B cell (primary cell): ENCODE measurements around the gene BCL2L1. TPM values are rescaled to one million over a fixed set of nuclear protein-coding genes. Genes with fewer than 3 reads are reported as not detected.

Source experiments
- ATAC-seq: fragments of 200-7000 bp; cut with Tn5 transposase; one replicate; pipeline ENCODE4 v1.10.0; 2021; ENCODE audit warnings: low read depth, mild to moderate bottlenecking, moderate number of reproducible peaks, moderate library complexity
- CTCF ChIA-PET: fragments of 350-600 bp; sonication (Branson Sonifier 250); formaldehyde crosslinking; loops from one replicate; lab custom pipeline; 2021; ENCODE audit warnings: antibody characterized with exemption, inconsistent platforms; lab: Charles Lee
- POLR2A ChIA-PET: fragments of 350-600 bp; sonication (Branson Sonifier 250); formaldehyde crosslinking; loops from one replicate; lab custom pipeline; 2021; ENCODE audit warnings: antibody characterized with exemption; lab: Charles Lee
- DNase-seq: peaks from one replicate; pipeline ENCODE4 v3.0.0; 2013
- H2AFZ ChIP-seq: 2 replicates; pipeline ENCODE4 v1.6.1; 2012; ENCODE audit warnings: mild to moderate bottlenecking, low read depth, low read length; ENCODE audit not compliant: insufficient read depth, poor library complexity, severe bottlenecking
- H3K27ac ChIP-seq, 2 donors: 1 replicate in 1 of 2; 2 replicates in 1 of 2; pipeline ENCODE4 v1.5.1; 2012 to 2013; ENCODE audit warnings: low read length in 2 of 2, mild to moderate bottlenecking in 2 of 2, moderate library complexity in 1 of 2
- H3K27me3 ChIP-seq, 4 experiments: fragments of 200-600 bp in 1 of 4; sonication (generic) in 1 of 4; replicated peaks in 1 of 4; 1 replicate in 2 of 4; 2 replicates in 2 of 4; pipeline versions ENCODE4 v1.6.1 to v1.7.0; 2013 to 2016; ENCODE audit warnings: low read length in 3 of 4, mild to moderate bottlenecking in 2 of 4, mixed read lengths in 1 of 4, moderate library complexity in 1 of 4; ENCODE audit not compliant: insufficient read depth in 4 of 4, control insufficient read depth in 3 of 4; ENCODE audit errors: control extremely low read depth in 1 of 4
- H3K36me3 ChIP-seq, 2 experiments: replicated peaks in 1 of 2; 1 replicate in 1 of 2; 2 replicates in 1 of 2; pipeline versions ENCODE4 v1.6.1 to v1.7.1; 2013; ENCODE audit warnings: low read length in 1 of 2; ENCODE audit not compliant: insufficient read depth in 2 of 2, control insufficient read depth in 1 of 2; ENCODE audit errors: control extremely low read depth in 1 of 2, extremely low read depth in 1 of 2
- H3K4me1 ChIP-seq, 2 donors: fragments of 200-600 bp in 1 of 2; sonication (generic) in 1 of 2; 1 replicate in 1 of 2; 2 replicates in 1 of 2; pipeline versions ENCODE4 v1.5.1 to v1.6.1; 2013 to 2017; ENCODE audit warnings: low read length in 2 of 2; ENCODE audit not compliant: control insufficient read depth in 2 of 2, insufficient read depth in 2 of 2
- H3K4me2 ChIP-seq: replicated peaks from 2 replicates; pipeline ENCODE3; 2012; ENCODE audit warnings: mild to moderate bottlenecking, low read depth, low read length; ENCODE audit not compliant: poor library complexity, severe bottlenecking
- H3K4me3 ChIP-seq, 5 experiments: fragments of 200-600 bp in 1 of 5; sonication (generic) in 1 of 5; 1 replicate in 3 of 5; 2 replicates in 2 of 5; pipeline versions ENCODE4 v1.5.1 to v1.7.0; 2011 to 2016; ENCODE audit warnings: low read length in 4 of 5, mild to moderate bottlenecking in 4 of 5, low read depth in 2 of 5, control low read depth in 1 of 5, moderate library complexity in 1 of 5; ENCODE audit not compliant: insufficient read depth in 1 of 5; ENCODE audit errors: control extremely low read depth in 1 of 5, extremely low read depth in 1 of 5
- H3K79me2 ChIP-seq: fragments of 200-600 bp; sonication (generic); one replicate; pipeline ENCODE4 v1.6.0; 2016; ENCODE audit warnings: low read length; ENCODE audit not compliant: control insufficient read depth, insufficient read depth
- H3K9ac ChIP-seq: fragments of 200-600 bp; sonication (generic); 2 replicates; pipeline ENCODE4 v1.6.1; 2017; ENCODE audit warnings: mild to moderate bottlenecking, low read length, moderate library complexity
- H3K9me3 ChIP-seq, 3 donors: one replicate each; pipeline versions ENCODE4 v1.6.1 to v1.7.1; 2013; ENCODE audit warnings: low read length in 2 of 3; ENCODE audit not compliant: control insufficient read depth in 2 of 3, insufficient read depth in 1 of 3; ENCODE audit errors: control extremely low read depth in 1 of 3
- H4K20me1 ChIP-seq: 2 replicates; pipeline ENCODE4 v1.6.0; 2012; ENCODE audit warnings: mild to moderate bottlenecking, low read length; ENCODE audit not compliant: insufficient read depth, control insufficient read depth, poor library complexity, severe bottlenecking
- H3K27ac Mint-ChIP-seq: one replicate; pipeline ENCODE4 v1.8.0; 2021; ENCODE audit warnings: mixed read lengths
- H3K27me3 Mint-ChIP-seq: one replicate; pipeline ENCODE4 v1.8.0; 2021; ENCODE audit warnings: mixed read lengths
- H3K4me1 Mint-ChIP-seq: one replicate; pipeline ENCODE4 v1.8.0; 2021; ENCODE audit warnings: mixed read lengths
- H3K4me3 Mint-ChIP-seq: one replicate; pipeline ENCODE4 v1.8.0; 2021; ENCODE audit warnings: mixed read lengths
- H3K9me3 Mint-ChIP-seq: one replicate; pipeline ENCODE4 v1.8.0; 2022; ENCODE audit warnings: mixed read lengths; ENCODE audit not compliant: insufficient read depth
- EZH2 ChIP-seq: IDR thresholded peaks from 2 replicates; pipeline ENCODE4 v1.6.1; 2012; ENCODE audit warnings: borderline replicate concordance, low read depth, mild to moderate bottlenecking, moderate library complexity, low read length; ENCODE audit not compliant: insufficient read depth, poor library complexity, severe bottlenecking
- WGBS: methylation state at CpG from one replicate; pipeline ENCODE4 v1.1.5; 2013; ENCODE audit warnings: missing lambda C conversion rate; ENCODE audit not compliant: insufficient coverage; 5-methylcytosine and 5-hydroxymethylcytosine counted together
- intact Hi-C: fragments of 100-400 bp; cut with micrococcal nuclease; formaldehyde crosslinking; loops from one replicate; pipeline ENCODE4 v1.10.0; 2022
- polyA plus RNA-seq: library from polyadenylated mRNA; depleted of rRNA; stranded (reverse); fragments of >200 nt; gene quantifications from 2 replicates; pipeline ENCODE4 v1.2.3, GENCODE V29; 2012
- total RNA-seq, 2 donors: library from RNA; stranded (reverse); fragments of 120-200 nt in 1 of 2; gene quantifications; 1 replicate in 1 of 2; 2 replicates in 1 of 2; pipeline versions ENCODE4 v1.2.3 to v1.2.4, GENCODE V29; 2013 to 2022
- TF ChIP-seq, protein P1 (sequence below): fragments of 200-600 bp; IDR thresholded peaks from one replicate; pipeline ENCODE4 v1.8.0; 2022; ENCODE audit warnings: antibody characterized with exemption, mild to moderate bottlenecking

BCL2L1 gene
- total and polyA plus RNA-seq, 2 donors (not counting 1 experiment from before 2014, with no cell fraction given) = 10.1 to 33.0 TPM

DNA sequence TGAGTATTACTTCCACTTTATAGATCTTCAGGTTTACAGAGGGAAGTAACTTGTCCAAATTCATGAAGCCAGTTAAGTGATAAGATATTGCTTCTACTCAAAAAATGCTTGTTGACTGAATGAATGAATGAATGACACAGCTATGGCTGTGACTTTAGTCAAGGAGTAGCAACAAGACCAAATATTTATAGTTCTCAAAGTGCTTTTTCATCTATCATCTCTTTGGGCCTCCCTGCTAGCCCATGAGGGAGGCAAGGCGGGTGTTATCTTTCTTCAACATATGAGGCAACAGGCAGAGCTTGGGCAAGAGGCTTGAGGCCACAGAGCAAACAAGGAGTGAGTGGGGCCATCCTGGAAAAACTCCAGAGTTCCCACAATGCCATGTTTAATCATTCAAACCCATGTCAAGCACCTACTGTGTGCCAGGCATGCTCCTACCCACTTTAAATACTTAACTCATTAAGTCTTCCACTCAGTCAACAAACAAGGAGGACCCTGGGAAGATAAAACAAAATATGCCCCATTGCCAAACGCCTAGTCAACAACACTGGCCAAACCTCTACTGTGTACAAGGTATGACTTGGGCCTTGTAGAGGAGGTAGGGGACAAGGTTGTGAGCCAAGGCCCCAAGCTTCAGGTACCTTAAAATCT is 15.9 kb downstream of the BCL2L1 start:
- H3K4me2 ChIP-seq = no peak overlapping the region
- ChIA-PET CTCF (interaction anchor here (1.1 kb wide), 1 partner anchor 146 kb away, joined by 3 read pairs; no protein-coding TSS in a partner anchor), POLR2A (interaction anchor here (0.7 kb wide), 1 partner anchor 24 kb away, joined by 5 read pairs; no protein-coding TSS in a partner anchor)
- peaks cover 53% of the 10 kb centered on the region for H3K79me2 ChIP-seq
- intact Hi-C loops = no loop called here
- TF ChIP-seq, protein P1, sequence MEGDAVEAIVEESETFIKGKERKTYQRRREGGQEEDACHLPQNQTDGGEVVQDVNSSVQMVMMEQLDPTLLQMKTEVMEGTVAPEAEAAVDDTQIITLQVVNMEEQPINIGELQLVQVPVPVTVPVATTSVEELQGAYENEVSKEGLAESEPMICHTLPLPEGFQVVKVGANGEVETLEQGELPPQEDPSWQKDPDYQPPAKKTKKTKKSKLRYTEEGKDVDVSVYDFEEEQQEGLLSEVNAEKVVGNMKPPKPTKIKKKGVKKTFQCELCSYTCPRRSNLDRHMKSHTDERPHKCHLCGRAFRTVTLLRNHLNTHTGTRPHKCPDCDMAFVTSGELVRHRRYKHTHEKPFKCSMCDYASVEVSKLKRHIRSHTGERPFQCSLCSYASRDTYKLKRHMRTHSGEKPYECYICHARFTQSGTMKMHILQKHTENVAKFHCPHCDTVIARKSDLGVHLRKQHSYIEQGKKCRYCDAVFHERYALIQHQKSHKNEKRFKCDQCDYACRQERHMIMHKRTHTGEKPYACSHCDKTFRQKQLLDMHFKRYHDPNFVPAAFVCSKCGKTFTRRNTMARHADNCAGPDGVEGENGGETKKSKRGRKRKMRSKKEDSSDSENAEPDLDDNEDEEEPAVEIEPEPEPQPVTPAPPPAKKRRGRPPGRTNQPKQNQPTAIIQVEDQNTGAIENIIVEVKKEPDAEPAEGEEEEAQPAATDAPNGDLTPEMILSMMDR = no peak
- no peak for TF ChIP-seq EZH2
- no peaks in the 10 kb centered on the region for H3K27me3 ChIP-seq
- H3K9me3 Mint-ChIP-seq = no peaks in the 10 kb centered on the region
- no peak overlapping the region for H3K27ac ChIP-seq
- H3K27me3 Mint-ChIP-seq = no peaks in the 10 kb centered on the region
- DNase-seq (no peak), ATAC-seq (no peak)
- H3K9me3 ChIP-seq = no peaks in the 10 kb centered on the region
- H3K9ac ChIP-seq = no peak overlapping the region
- H3K4me3 ChIP-seq = no peak overlapping the region
- 100% methylated on average over 1 of the region's 2 CpGs for WGBS
- H4K20me1 ChIP-seq = no peaks in the 10 kb centered on the region
- no peak overlapping the region for H2AFZ ChIP-seq
- H3K4me1 Mint-ChIP-seq = peaks cover 22% of the 10 kb centered on the region
- H3K27ac Mint-ChIP-seq = no peak overlapping the region
- H3K4me3 Mint-ChIP-seq = no peak overlapping the region
- H3K4me1 ChIP-seq = peaks cover 0 to 12% of the 10 kb centered on the region in 2 donors
- peaks cover 3 to 36% of the 10 kb centered on the region in 2 experiments for H3K36me3 ChIP-seq
